Activated CD8-positive, alpha-beta memory T cell treated with anti-CD3 and anti-CD28 coated beads, Interleukin-2, amount 50 U/mL, for 1 hour (primary cell): ENCODE data around the gene MAMDC2.
"Not testable (repeated sequence)": the region's sequence is repeated elsewhere in the genome, so short reads cannot be mapped to it uniquely, and the experiment has no call there.

ENCODE experiments used
- DNase-seq: peaks from one replicate; pipeline ENCODE4 v3.0.0-alpha.2; 2020; ENCODE audit errors: extremely low read depth

MAMDC2 gene

DNA sequence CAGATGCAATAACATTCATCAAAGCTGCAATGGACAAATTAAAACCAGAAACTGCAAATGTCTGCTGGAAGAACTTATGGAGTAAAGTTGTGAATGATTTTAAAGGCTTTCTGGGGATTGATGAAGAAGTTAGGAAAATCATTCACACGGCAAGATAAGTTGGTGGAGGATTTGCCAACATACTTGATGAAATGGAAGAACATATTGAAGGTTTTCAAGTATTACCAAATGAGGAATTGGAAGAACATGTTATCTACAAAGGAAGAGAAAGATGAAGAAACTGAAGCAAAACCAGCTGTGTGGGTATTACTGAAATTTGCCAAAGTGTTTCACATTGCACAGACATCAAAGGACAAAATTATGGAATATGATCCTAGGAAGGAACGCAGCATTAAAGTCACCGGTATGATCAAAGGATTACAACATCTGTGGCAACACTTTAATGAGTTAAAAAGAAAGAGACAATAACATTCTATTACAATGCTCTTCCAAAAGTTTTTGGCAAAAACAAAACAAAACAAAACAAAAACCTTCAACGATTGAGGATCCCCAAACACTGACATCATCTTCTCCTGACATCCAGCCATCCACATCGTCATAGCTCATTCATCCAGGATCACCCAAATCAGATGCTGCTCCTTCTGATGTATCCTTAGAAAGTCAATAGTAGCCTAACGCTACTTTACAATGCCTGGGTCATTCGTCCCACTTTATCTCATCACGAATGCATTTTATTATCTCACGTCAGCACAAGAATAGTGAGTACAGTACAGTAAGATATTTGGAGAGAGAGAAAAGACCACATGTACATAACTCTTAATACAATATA, 153.8 kb downstream of the MAMDC2 start:
- DNase-seq = no peak

DNA sequence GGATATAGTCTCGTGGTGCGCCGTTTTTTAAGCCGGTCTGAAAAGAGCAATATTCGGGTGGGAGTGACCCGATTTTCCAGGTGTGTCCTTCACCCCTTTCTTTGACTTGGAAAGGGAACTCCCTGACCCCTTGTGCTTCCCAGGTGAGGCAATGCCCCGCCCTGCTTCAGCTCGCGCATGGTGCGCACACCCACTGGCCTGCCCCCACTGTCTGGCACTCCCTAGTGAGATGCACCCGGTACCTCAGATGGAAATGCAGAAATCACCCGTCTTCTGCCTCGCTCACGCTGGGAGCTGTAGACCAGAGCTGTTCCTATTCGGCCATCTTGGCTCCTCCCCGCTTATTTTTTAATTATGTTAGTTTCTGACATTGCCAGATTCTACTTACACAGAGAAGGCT, 161.1 kb downstream of the MAMDC2 start:
- DNase-seq = not testable (repeated sequence)

DNA sequence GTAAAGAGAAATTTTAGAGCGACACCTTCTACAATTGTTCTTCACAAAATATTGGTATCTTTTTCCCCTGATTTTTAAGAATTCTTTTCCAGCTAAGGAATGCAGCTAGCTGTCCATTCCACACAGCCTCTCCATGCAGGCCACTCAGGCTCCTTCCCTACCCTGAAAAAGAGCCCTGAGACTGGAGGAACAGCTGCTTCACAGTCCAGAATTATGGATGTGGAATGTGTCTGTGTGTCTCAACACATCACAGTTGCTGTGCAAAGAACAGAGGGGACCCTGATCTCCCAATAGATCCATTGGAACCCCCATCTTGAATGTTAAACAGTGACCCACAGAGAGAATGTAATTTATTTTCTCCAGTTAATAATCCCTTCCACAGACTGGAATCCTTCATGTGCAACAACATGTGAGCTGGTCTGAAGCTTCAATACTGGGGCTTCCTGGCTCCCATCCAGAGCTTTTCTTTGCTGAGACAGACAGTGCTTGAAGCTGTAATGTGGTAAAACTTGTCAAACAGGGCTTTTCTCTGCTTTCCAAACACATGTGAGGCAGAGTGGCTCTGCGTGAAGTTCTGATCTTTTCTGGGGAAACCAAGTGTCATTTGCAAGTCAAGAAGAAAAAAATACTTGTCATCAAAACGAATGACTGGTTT, 161.8 kb downstream of the MAMDC2 start:
- no peak for DNase-seq

DNA sequence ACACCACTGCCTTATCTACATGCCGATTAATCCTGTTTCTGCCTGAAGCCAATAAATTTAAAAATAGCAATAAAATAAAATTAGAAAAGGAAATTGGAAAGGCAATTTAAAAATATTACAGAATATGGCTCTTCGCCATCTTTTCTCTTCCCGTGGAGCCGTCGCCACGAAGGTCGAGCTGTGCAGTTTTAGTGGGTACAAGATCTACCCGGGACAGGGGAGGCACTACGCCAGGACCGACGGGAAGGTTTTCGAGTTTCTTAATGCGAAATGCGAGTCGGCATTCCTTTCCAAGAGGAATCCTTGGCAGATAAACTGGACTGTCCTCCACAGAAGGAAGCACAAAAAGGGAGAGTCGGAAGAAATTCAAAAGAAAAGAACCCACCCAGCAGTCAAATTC, 173.4 kb downstream of the MAMDC2 start:
- no peak for DNase-seq

DNA sequence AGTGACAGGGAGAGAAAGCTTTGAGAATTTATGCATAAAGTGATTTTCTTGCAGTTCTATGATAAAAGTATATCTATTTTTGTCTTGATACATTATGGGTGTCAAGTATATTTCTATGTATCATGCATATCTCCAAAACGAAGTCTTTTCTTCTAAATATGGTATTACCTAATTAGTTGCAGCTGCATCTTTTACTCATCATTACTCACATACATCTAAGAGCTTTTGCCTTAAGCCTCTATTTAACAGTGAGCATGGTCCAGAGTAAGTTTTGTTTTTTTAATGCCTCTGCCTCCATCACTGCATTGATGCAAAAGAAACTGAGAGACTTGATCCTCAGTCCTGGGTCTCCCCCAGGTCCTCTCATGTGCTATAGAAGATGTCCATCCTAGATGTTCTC, 175.1 kb downstream of the MAMDC2 start:
- no peak for DNase-seq

DNA sequence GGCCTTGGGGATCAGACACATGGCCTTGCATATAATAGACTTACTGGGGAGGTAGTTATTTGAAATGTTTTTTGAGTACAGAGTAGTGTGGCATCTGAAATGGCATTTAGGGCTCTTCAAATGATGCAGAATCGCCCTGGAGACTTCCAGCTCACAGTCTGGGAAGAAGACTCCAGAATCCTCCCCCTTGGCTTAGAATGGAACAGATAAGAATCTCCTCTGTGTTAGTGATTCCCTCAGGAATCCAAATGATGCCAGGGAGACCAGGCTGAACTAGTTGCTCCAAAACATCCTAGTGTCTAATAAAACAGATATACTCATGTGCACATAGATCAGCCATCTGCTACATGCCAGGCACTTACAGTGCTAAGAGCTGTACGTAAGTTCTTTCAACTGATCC, 176.6 kb downstream of the MAMDC2 start:
- no peak for DNase-seq

DNA sequence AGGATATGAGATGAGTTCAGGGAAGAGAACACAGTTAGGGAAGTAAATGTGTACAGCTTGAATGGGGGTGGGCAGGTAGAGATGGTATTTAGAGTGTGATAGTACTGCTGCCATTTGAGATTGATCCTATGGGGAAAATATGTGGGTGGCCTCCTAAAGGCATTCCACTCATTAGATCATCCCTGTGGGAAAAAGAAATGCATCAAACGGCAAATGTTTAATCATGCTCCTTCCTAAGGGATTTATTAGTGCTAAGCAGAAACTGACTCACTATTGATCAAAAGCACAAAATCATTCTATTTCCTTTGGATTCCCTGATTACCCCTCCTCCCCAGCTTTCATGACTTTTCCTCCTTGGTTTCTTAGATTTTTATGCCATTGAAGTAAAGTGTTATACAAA, 178.7 kb downstream of the MAMDC2 start:
- no peak for DNase-seq

DNA sequence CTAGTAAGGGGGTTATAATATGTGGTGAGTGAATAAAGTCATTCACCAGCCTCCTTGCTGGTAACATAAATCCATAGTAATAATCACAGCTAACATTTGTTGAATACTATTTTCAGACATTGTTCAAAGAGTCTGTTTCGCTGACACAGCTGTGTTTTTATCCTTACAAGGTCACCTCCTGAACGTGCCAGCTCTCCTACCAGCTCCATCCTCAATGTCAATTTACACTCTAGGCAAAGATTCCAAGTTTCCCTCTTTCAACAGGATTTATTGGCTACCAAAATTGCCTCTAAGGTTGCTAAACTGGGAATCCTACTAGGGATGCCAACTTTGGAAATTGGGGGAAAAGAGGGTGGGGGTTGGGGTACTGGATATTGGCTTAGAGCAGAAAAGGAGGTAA, 184.5 kb downstream of the MAMDC2 start:
- no peak for DNase-seq

DNA sequence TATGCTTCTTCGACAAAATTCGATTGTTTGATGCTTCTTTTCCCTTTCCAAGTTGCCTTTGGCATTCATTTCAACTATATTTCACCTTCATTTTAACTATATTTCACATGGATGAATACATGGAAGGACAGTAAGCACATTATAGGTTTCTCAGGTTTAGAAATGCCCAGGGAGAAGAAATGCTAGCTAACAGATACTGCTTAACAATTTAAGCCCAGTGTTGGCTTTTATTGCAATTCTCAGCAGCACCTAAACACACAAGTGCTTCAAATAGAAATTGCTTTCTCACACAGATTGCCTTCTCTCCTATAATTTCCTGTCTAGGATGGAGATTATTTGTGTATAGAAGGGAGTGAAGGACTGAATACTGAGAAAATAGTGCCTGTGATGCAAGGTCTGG, 185.0 kb downstream of the MAMDC2 start:
- no peak for DNase-seq

DNA sequence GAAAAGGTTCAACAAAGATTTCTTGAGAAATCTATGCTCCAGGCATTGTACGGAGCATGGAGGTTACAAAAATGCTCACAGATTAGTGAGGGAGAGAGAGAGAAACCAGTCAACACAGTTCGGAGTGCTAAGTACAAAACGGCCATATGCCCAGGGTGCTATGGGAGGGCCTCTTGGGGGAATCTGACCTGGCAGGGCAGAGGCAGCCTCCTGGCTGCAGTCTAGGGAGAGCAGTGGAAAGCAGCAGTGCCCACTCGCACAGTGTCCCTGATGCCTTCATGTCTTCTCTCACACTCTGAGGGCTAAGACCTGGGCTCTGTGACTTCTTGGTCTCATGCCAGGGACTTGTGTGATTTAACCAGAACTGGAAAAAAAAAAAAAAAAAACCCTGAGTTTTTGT, 185.4 kb downstream of the MAMDC2 start:
- DNase-seq = no peak

DNA sequence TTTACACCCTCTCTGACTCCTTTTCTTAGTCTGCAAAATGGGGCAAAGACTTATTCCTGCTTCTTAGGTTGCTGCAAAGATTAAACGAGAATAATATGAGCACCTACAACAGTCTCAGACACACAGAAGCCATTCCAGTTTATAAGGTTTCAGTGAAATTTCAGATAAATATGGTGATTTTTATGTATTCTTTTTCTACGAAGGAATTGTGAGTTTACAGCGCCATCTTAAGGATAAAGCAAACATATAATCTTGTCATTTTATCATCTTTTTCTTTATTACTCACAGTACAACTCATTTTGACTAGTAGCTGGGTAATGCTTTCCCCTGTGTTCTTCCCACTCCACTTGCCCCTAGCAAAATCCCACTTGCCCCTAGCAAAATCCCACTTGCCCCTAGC, 185.9 kb downstream of the MAMDC2 start:
- DNase-seq = no peak

DNA sequence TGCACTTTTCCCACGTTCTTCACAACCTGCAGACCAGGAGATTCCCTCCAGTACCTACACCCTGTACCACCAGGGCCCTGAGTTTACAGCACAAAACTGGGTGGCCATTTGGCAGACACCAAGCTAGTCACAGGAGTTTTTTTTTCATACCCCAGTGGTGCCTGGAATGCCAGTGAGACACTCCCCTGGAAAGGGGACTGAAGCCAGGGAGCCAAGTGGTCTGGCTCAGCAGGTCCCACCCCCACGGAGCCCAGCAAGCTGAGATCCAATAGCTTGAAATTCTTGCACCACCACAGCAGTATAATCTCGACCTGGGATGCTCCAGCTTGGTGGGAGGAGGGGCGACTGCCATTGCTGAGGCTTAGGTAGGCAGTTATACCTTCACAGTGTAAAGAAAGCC, 188.8 kb downstream of the MAMDC2 start:
- no peak for DNase-seq

DNA sequence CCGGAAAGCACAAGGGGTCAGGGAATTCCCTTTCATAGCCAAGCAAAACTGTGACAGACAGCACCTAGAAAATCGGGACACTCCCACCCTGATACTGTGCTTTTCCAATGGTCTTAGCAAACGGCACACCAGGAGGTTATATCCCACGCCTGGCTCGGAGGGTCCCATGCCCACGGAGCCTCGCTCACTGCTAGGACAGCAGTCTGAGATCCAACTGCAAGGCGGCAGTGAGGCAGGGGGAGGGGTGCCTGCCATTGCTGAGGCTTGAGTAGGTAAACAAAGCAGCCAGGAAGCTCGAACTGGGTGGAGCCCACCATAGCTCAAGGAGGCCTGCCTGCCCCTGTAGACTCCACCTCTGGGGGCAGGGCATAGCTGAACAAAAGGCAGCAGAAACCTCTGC, 190.6 kb downstream of the MAMDC2 start:
- not testable (repeated sequence) for DNase-seq

DNA sequence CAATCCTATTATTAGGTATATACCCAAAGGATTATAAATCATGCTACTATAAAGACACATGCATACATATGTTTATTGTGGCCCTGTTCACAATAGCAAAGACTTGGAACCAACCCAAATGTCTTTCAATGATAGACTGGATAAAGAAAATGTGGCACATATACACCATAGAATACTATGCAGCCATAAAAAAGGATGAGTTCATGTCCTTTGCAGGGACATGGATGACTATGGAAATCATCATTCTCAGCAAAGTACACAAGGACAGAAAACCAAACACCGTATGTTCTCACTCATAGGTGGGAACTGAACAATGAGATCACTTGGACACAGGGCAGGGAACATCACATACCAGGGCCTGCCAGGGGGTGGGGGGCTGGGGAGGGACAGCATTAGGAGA, 202.3 kb downstream of the MAMDC2 start:
- DNase-seq = not testable (repeated sequence)

DNA sequence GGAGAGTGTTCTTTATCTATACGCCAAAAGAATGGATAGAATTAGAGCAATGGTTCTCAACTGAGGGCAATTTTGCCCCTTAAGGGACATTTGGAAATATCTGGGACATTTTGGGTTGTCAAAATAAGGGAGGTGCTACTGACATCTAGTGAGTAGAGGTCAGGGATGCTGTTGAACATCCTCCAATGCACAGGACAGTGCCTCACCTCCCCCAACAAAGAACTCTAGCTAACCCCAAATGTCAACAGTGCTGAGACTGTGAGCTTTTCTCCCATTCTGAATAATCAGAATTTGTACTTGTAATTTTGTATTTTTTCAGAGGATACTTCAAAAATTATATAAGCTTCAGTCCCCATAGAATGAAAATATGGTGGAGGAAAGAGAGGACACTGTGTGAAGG, 206.6 kb downstream of the MAMDC2 start:
- no peak for DNase-seq

DNA sequence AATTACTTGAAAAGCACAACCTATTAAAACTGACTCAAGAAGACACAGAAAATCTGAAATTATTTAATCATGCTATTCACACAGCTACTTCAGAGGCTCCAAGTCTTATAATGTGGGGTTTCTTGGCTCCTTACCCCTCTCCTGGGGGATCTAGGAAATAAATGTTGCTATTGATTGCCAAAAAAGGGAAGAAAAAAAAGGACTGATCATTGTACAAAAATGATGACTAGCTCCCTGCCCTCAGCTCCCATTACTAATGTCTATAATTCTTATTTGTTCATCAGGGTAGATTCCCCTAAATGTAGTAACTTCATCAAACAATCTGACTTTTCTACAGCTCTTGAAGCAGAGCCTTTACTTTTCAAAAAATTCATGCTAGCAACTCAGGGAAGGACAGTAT, 211.8 kb downstream of the MAMDC2 start:
- DNase-seq = no peak

DNA sequence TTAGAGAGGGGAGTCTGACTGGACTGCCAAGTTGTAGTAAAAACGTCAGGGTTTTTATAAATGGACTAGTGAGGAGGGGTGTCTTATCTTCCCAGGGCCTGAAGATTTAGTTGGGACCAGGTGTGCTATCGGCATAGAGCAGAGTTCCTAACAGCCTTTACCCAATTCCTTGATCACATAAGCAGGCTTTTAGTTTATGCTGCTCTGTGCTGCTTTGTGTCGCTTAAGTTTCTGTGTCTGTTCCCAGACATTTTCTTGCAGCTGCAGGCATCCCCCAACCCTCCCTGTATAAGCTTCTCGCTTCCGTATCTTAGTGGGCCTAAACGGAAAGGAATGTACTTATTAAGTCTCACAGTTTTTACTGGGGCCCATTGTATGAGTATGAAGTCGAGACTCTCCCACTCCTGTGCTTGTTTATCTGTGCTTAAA, 212.5 kb downstream of the MAMDC2 start:
- no peak for DNase-seq

DNA sequence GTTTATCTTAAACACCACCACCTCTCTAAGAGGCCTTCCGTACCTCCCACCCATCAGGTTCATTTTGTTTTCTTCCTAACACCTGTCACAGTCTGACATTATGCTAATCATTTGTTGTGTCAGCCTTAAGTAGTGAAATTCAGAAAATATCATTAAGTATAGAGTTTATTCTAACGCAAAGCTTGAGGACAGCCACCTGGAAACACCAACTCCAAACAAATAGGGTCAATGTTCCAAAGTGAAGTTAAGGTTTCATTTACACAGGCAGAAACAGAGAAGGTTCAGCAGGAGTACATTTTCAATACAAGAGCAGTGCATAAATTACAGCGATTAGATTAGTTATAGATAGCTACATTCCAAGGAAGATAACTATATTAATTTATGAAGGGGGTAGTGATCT, 213.9 kb downstream of the MAMDC2 start:
- no peak for DNase-seq

DNA sequence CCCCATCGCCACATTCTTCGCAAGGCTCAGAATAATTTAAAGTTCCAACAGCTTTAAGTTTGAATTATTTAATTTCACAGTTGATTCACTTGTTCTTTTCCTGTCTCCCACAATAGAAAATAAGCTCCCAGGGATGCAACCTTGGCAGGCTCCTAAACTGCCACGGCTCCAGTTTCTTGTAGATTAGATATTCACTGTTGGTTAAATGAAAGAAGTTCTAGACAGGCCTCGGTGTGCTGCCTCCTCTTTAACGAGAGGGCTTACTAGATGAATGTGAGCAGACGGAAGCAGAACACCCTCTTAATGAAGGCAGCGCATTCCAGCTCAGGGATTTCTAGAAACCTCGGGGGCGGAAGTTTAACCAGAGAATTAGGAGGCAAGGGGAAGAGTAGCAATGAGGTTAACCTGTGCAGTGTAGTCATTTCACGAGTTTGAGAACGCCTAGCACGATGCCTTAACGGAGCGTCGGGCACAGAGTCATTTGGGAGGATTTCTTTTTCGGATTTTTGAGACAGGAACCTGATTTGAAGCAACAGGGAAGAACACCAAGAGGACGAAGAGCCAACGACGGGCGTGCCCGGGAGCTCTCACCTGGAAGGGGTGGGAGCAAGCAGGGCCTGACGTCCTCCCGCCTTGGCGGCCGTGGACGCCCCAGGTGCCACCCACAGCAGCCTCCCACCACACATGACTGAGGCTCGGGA, 214.5 kb downstream of the MAMDC2 start:
- DNase-seq = no peak

DNA sequence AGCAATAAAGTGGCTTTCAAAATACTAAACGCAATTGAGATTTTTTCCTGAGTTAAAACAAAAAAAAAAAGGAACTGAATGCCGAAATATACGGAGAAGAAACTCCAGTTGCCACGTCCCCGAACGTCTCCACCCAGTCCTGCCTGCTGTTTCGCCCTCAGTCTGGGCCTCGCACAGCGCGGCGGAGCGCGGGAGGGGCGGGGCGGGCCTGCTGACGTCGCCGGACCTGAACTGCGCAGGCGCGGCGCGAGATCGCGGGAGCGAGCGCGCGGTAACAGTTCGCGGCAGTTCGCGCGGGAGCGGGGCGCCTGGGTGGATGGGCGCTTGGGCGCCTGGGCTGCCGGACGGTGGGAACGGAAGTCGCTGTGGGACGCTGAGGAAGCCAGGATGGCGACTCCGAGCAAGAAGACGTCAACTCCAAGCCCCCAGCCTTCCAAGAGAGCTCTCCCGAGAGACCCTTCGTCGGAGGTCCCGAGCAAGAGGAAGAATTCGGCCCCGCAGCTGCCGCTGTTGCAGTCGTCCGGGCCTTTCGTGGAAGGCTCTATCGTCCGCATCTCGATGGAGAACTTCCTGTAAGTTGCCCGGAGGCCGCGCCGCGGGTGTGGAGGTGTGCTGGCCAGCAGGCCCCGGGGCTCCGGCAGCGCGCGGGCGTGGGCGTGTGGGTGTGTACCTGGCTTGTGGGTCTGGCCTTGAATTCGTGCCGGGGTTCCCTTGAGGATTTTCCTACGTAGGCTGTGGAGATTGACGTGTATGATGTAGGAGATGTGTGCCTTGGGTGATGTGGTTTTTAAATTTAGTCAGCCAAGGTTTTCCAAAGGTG, 215.3 kb downstream of the MAMDC2 start, which contains the start of gene SMC5:
SMC5 (plus strand) TSS at position 287 of the 820 bp plus-strand sequence; CDS start at position 388, 101 bp downstream.
- DNase-seq = peak; percentile 54

DNA sequence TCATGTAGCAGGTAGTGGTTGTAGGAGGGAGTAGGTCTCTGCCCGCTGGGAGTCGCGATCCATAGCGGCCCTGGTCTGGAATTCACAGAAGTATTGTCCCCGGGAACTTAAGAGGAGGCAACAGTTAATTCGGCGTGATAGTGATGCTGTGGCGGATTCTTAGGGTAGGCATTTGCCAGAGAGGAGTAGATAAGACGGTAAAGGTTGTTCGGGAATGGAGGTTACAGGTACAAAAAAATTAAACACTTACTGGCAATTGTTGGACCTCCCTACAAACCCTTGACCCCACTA, 215.8 kb downstream of the MAMDC2 start:
- no peak for DNase-seq

DNA sequence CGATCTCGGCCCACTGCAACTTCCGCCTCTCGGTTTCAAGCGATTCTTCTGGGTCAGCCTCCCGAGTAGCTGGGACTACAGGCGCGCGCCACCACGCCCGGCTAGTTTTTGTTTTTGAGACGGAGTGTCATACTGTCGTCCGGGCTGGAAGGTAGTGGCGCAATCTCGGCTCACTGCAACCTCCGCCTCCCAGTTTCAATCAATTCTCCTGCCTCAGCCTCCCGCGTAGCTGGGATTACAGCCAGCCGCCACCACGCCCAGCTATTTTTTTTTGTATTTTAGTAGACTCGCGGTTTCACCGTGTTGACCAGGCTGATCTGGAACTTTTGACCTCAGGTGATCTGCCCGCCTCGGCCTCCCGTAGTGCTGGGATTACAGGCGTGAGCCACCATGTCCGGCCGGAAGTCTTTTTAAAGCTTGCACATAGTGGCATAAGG, 216.4 kb downstream of the MAMDC2 start:
- DNase-seq = no peak
